ENCODE data around the gene ANKRD11. TPM values are rescaled to one million over a fixed set of nuclear protein-coding genes. Genes with fewer than 3 reads are reported as not detected.
"Not testable (repeated sequence)": the region's sequence is repeated elsewhere in the genome, so short reads cannot be mapped to it uniquely, and the experiment has no call there.

The ANKRD11 gene
- total RNA-seq, 2 experiments from 2014 or later: 144 to 145 TPM

DNA sequence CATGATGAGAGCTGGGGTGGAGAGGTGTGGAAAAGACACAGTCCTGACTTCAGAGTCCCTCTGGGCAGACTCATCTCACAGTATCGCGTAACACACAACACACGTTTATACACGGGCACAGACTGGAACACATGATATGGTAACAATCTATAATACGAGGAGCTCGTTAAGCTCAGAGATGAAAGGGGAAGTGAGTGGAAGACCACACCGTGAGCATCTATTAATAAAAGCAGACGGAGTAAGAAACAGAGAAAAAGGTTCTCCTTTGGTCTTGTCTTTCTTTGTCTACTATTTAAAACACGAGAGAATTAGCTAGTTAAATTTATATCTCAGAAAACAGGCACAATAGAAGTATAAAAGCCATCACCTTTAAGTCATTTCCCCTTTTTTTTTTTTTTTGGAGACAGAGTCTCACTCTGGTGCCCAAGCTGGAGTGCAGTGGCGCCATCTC, 13.5 kb downstream of the ANKRD11 start:
- intact Hi-C loops (cut with DNase I, micrococcal nuclease): no loop called here
- peaks cover 27% of the 10 kb centered on the region for H3K36me3 Mint-ChIP-seq (ENCODE audit: low read depth)
- no peaks in the 10 kb centered on the region for H3K9me3 Mint-ChIP-seq (ENCODE audit: low read depth)
- H3K27ac Mint-ChIP-seq: peak overlapping the region; percentile 61
- peak overlapping the region; percentile 1 for H3K4me3 Mint-ChIP-seq
- ChIA-PET POLR2A (interaction anchor here (1.1 to 1.2 kb wide), 2 partner anchors 9 to 117 kb away, joined by 3 to 4 read pairs; no protein-coding TSS in a partner anchor), CTCF (interaction anchor here (0.6 to 1.3 kb wide), 4 partner anchors 10 to 233 kb away, joined by 3 read pairs; no protein-coding TSS in a partner anchor)
- H3K4me1 Mint-ChIP-seq: peaks cover 94% of the 10 kb centered on the region
- no peak for DNase-seq
- H3K27me3 Mint-ChIP-seq: no peaks in the 10 kb centered on the region
- peak; percentile 66 for ATAC-seq

DNA sequence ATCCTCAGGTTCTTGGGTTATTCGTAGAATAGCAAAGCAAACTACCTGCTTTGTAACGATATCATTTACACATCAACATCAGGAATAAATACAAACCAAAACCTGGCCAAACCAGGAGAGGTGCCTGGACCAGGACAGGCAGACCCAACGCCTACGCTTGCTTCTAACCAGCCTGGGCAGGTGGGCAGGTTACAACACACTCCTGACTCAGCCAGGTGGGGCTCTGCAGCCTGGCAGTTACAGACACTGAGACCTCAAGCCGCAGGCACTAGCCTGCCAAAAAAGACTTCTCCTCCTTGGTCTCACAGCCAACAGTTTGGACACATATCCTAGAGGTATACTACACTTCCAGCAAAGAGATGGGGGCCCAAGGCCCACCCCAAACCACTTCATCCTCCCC, 14.0 kb downstream of the ANKRD11 start:
- intact Hi-C loops (cut with DNase I, micrococcal nuclease): no loop called here
- DNase-seq (no peak), ATAC-seq (peak; percentile 10)
- Mint-ChIP-seq H3K4me1 (peaks cover 94% of the 10 kb centered on the region), H3K27ac (peak overlapping the region; percentile 61), H3K36me3 (ENCODE audit: low read depth) (peaks cover 25% of the 10 kb centered on the region), H3K4me3 (peak overlapping the region; percentile 1), H3K9me3 (ENCODE audit: low read depth) (no peaks in the 10 kb centered on the region), H3K27me3 (no peaks in the 10 kb centered on the region)
- ChIA-PET CTCF (interaction anchor here (0.6 kb wide), 1 partner anchor 233 kb away, joined by 3 read pairs; no protein-coding TSS in a partner anchor), POLR2A (interaction anchor here (1.1 to 1.2 kb wide), 2 partner anchors 9 to 116 kb away, joined by 3 to 4 read pairs; no protein-coding TSS in a partner anchor)

GRCh38 chr16:89475144-89475543, 15.2 kb downstream of the ANKRD11 start:
- intact Hi-C loops (cut with DNase I, micrococcal nuclease): no loop called here
- Mint-ChIP-seq H3K27ac (no peak overlapping the region), H3K27me3 (no peaks in the 10 kb centered on the region), H3K9me3 (ENCODE audit: low read depth) (no peaks in the 10 kb centered on the region), H3K36me3 (ENCODE audit: low read depth) (peaks cover 24% of the 10 kb centered on the region), H3K4me3 (no peak overlapping the region), H3K4me1 (peaks cover 92% of the 10 kb centered on the region)
- POLR2A ChIA-PET: interaction anchor here (1.0 to 1.6 kb wide), 3 partner anchors 9 to 25 kb away, joined by 3 to 4 read pairs (median 4); no protein-coding TSS in a partner anchor
- ATAC-seq: no peak
- CTCF ChIA-PET: interaction anchor here (0.6 to 1.1 kb wide), 4 partner anchors 9 to 168 kb away, joined by 3 to 5 read pairs (median 4); no protein-coding TSS in a partner anchor
- DNase-seq: no peak

- H3K27ac Mint-ChIP-seq: no peak overlapping the region
- ATAC-seq (no peak), DNase-seq (no peak)
- no peaks in the 10 kb centered on the region for H3K27me3 Mint-ChIP-seq
- CTCF ChIA-PET: interaction anchor here (0.7 to 1.0 kb wide), 2 partner anchors 8 to 141 kb away, joined by 3 read pairs; no protein-coding TSS in a partner anchor
- H3K36me3 Mint-ChIP-seq (ENCODE audit: low read depth): peaks cover 25% of the 10 kb centered on the region
- POLR2A ChIA-PET: interaction anchor here (0.6 to 1.6 kb wide), 6 partner anchors 10 to 138 kb away, joined by 3 to 5 read pairs (median 4); no protein-coding TSS in a partner anchor
- H3K4me1 Mint-ChIP-seq: peaks cover 90% of the 10 kb centered on the region
- no peaks in the 10 kb centered on the region for H3K9me3 Mint-ChIP-seq (ENCODE audit: low read depth)
- intact Hi-C loops (cut with DNase I, micrococcal nuclease): no loop called here
- H3K4me3 Mint-ChIP-seq: no peak overlapping the region
Observed at GRCh38 chr16:89473791-89474414, 16.5 kb downstream of the ANKRD11 start.

DNA sequence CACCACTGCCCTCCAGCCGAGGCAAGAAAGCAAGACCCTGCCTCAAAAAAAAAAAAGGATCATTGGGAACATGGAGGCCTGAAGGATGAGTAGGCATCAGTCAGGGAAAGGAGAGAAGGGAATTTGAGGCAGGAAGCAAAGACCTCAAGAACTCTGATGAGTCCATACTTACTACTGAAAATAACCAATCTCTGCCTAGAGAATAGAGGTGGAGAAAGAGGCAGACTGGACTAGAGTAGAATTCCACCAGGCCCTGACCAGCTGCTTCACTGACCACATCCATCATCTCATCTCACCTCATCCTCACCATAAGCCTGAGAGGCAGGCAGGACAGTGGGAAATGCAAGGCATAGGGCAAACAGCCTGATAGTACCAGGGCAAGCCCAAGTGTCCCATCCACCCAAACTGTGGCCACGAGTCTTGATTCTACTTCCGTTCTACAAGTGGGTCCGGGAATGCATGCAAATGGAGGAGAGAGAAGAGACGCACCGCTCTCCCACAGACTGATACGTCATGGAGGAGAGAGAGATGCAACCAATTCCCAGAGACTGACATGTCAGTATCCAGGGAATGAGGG, 17.1 kb downstream of the ANKRD11 start:
- no peak overlapping the region for H3K27ac Mint-ChIP-seq
- intact Hi-C loops (cut with DNase I, micrococcal nuclease): no loop called here

DNA sequence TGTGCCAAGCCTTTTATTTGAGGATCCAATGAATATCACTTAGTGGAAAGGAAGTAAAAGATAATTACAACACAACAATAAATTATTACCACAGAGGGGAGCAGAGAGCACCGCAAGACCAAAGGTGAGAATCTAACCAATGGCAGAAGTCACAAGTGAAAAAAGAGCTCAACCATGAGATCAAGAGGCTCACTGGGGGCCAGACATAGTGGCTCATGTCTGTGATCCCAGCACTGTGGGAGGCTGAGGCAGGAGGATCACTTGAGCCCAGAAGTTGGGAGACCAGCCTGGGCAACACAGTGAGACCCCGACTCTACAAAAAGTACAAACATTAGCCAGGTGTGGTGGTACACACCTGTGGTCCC, 17.7 kb downstream of the ANKRD11 start:
- intact Hi-C loops (cut with DNase I, micrococcal nuclease): no loop called here
- Mint-ChIP-seq H3K9me3 (ENCODE audit: low read depth) (no peaks in the 10 kb centered on the region), H3K4me1 (peaks cover 88% of the 10 kb centered on the region), H3K4me3 (no peak overlapping the region), H3K27me3 (no peaks in the 10 kb centered on the region), H3K27ac (peak overlapping the region; percentile 11), H3K36me3 (ENCODE audit: low read depth) (peaks cover 23% of the 10 kb centered on the region)
- ATAC-seq (no peak), DNase-seq (no peak)
- ChIA-PET CTCF (no interaction called here), POLR2A (interaction anchor here (1.5 kb wide), 1 partner anchor 32 kb away, joined by 5 read pairs; no protein-coding TSS in a partner anchor)

More for the DNA sequence above, 17.1 kb downstream of the ANKRD11 start:
- CTCF ChIA-PET: no interaction called here
- H3K4me3 Mint-ChIP-seq: no peak overlapping the region
- POLR2A ChIA-PET: interaction anchor here (1.0 to 1.6 kb wide), 3 partner anchors 11 to 123 kb away, joined by 3 to 5 read pairs (median 4); no protein-coding TSS in a partner anchor
- H3K9me3 Mint-ChIP-seq (ENCODE audit: low read depth): no peaks in the 10 kb centered on the region
- H3K36me3 Mint-ChIP-seq (ENCODE audit: low read depth): peaks cover 22% of the 10 kb centered on the region
- peaks cover 88% of the 10 kb centered on the region for H3K4me1 Mint-ChIP-seq
- ATAC-seq: no peak
- DNase-seq: no peak
- no peaks in the 10 kb centered on the region for H3K27me3 Mint-ChIP-seq

DNA sequence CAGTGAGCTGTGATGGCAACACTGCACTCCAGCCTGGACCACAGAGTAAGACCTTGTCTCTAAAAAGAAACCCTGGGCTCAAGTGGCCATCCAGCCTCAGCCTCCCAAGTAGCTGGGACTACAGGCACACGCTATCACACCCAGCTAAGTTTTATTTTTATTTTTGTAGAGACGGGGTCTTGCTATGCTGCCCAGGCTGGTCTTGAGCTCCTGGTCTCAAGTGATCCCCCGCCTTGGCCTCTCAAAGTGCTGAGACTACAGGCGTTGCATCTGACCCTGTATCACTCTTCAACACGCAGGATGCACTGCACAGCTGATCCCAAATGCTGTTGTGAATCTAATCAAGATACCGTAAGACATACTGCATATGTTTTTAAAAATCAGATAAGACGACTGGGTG, 23.0 kb downstream of the ANKRD11 start:
- no peak overlapping the region for H3K4me3 Mint-ChIP-seq
- DNase-seq: no peak
- CTCF ChIA-PET: interaction anchor here (0.5 to 1.6 kb wide), 5 partner anchors 9 to 122 kb away, joined by 3 to 4 read pairs (median 3); no protein-coding TSS in a partner anchor
- POLR2A ChIA-PET: interaction anchor here (1.1 kb wide), 1 partner anchor 106 kb away, joined by 4 read pairs; no protein-coding TSS in a partner anchor
- ATAC-seq: no peak
- no peaks in the 10 kb centered on the region for H3K9me3 Mint-ChIP-seq (ENCODE audit: low read depth)
- H3K27ac Mint-ChIP-seq: no peak overlapping the region
- intact Hi-C loops (cut with DNase I, micrococcal nuclease): no loop called here
- H3K36me3 Mint-ChIP-seq (ENCODE audit: low read depth): peaks cover 14% of the 10 kb centered on the region
- no peaks in the 10 kb centered on the region for H3K27me3 Mint-ChIP-seq
- peaks cover 76% of the 10 kb centered on the region for H3K4me1 Mint-ChIP-seq

DNA sequence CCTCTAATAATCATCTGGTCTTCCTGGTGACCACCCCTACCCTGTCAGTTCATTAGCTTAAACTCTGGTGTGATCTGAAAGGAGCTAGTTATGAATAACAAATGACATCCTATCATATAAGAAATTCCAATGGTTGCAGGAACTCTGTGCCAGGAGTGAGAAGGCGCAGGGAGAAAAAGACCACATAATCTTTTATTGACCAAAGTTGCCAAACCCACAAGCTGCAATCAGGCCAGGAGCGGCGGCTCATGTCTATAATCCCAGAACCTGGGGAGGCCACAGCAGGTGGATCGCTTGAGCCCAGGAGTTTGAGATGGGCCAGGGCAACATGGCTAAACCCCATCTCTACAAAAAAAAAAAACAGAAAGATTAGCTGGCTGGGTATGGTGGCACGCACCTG, 23.4 kb downstream of the ANKRD11 start:
- intact Hi-C loops (cut with DNase I, micrococcal nuclease): no loop called here
- Mint-ChIP-seq H3K36me3 (ENCODE audit: low read depth) (peaks cover 14% of the 10 kb centered on the region), H3K27ac (no peak overlapping the region), H3K27me3 (no peaks in the 10 kb centered on the region), H3K9me3 (ENCODE audit: low read depth) (no peaks in the 10 kb centered on the region), H3K4me3 (no peak overlapping the region), H3K4me1 (peaks cover 73% of the 10 kb centered on the region)
- ChIA-PET POLR2A (interaction anchor here (0.5 to 1.1 kb wide), 3 partner anchors 10 to 609 kb away, joined by 3 to 4 read pairs (median 4); no protein-coding TSS in a partner anchor), CTCF (interaction anchor here (0.5 to 1.6 kb wide), 8 partner anchors 8 to 121 kb away, joined by 3 to 4 read pairs (median 3); no protein-coding TSS in a partner anchor)
- no peak for ATAC-seq
- no peak for DNase-seq

GRCh38 chr16:89463312-89463711, 27.0 kb downstream of the ANKRD11 start:
- H3K4me3 Mint-ChIP-seq; H3K27ac Mint-ChIP-seq; H3K9me3 Mint-ChIP-seq (ENCODE audit: low read depth); H3K27me3 Mint-ChIP-seq; POLR2A ChIA-PET; intact Hi-C loops (cut with DNase I, micrococcal nuclease); CTCF ChIA-PET; ATAC-seq; DNase-seq: not testable (repeated sequence)
- H3K36me3 Mint-ChIP-seq (ENCODE audit: low read depth): peaks cover 21% of the 10 kb centered on the region
- peaks cover 75% of the 10 kb centered on the region for H3K4me1 Mint-ChIP-seq

- CTCF ChIA-PET; H3K4me3 Mint-ChIP-seq; intact Hi-C loops (cut with DNase I, micrococcal nuclease); H3K27me3 Mint-ChIP-seq; DNase-seq; H3K27ac Mint-ChIP-seq; POLR2A ChIA-PET; ATAC-seq; H3K9me3 Mint-ChIP-seq (ENCODE audit: low read depth): not testable (repeated sequence)
- Mint-ChIP-seq H3K36me3 (ENCODE audit: low read depth) (peaks cover 20% of the 10 kb centered on the region), H3K4me1 (peaks cover 71% of the 10 kb centered on the region)
Observed at GRCh38 chr16:89462639-89463038, 27.7 kb downstream of the ANKRD11 start.

- intact Hi-C loops (cut with DNase I, micrococcal nuclease); H3K9me3 Mint-ChIP-seq (ENCODE audit: low read depth): not testable (repeated sequence)
Observed at GRCh38 chr16:89461890-89462289, 28.5 kb downstream of the ANKRD11 start.

More at GRCh38 chr16:89461890-89462289, 28.5 kb downstream of the ANKRD11 start:
- not testable (repeated sequence) for H3K27me3 Mint-ChIP-seq, ATAC-seq, DNase-seq, H3K4me3 Mint-ChIP-seq, H3K27ac Mint-ChIP-seq
- ChIA-PET POLR2A (interaction anchor here (0.6 kb wide), 1 partner anchor 27 kb away, joined by 3 read pairs; no protein-coding TSS in a partner anchor), CTCF (interaction anchor here (0.9 to 1.3 kb wide), 2 partner anchors 66 to 91 kb away, joined by 3 read pairs; no protein-coding TSS in a partner anchor)
- H3K36me3 Mint-ChIP-seq (ENCODE audit: low read depth): peaks cover 17% of the 10 kb centered on the region
- H3K4me1 Mint-ChIP-seq: peaks cover 66% of the 10 kb centered on the region

Data from activated CD4-positive, alpha-beta T cell treated with anti-CD3 and anti-CD28 coated beads for 36 hours (primary cell).